SK-N-SH treated with all-trans-retinoic acid at 6 μM for 48 hours (cell line): ENCODE data around the gene RFC5.

Experiments used
- ARNTL ChIP-seq: fragments of 450-650 bp; formaldehyde crosslinking; IDR thresholded peaks from 2 replicates; pipeline ENCODE4 v1.5.0; 2020; ENCODE audit warnings: low read depth, mild to moderate bottlenecking, moderate library complexity, borderline replicate concordance
- CREB5 ChIP-seq: fragments of 250-450 bp; sonication (Bioruptor Pico); IDR thresholded peaks from 2 replicates; pipeline ENCODE4 v1.5.1; 2020; ENCODE audit warnings: low read depth, mild to moderate bottlenecking, moderate library complexity
- CSDC2 ChIP-seq: fragments of 250-450 bp; sonication (Bioruptor Pico); IDR thresholded peaks from 2 replicates; pipeline ENCODE4 v1.5.0; 2020; ENCODE audit warnings: mild to moderate bottlenecking, moderate library complexity
- CSRNP3 ChIP-seq: fragments of 250-450 bp; sonication (Bioruptor Pico); IDR thresholded peaks from 2 replicates; pipeline ENCODE4 v1.5.1; 2021; ENCODE audit warnings: mild to moderate bottlenecking, moderate library complexity
- ISL1 ChIP-seq: fragments of 250-450 bp; sonication (Bioruptor Pico); IDR thresholded peaks from 2 replicates; pipeline ENCODE4 v2.1.2; 2022; ENCODE audit warnings: mild to moderate bottlenecking, moderate library complexity
- PATZ1 ChIP-seq: fragments of 250-450 bp; sonication (Bioruptor Pico); IDR thresholded peaks from 2 replicates; pipeline ENCODE4 v1.8.0; 2020; ENCODE audit warnings: mild to moderate bottlenecking, moderate library complexity, borderline replicate concordance
- POU6F1 ChIP-seq: fragments of 250-450 bp; sonication (Bioruptor Pico); IDR thresholded peaks from 2 replicates; pipeline ENCODE4 v1.8.0; 2021; ENCODE audit warnings: low read depth, mild to moderate bottlenecking, moderate library complexity, borderline replicate concordance
- RARB ChIP-seq: fragments of 250-450 bp; sonication (Bioruptor Pico); IDR thresholded peaks from 2 replicates; pipeline ENCODE4 v1.8.0; 2021; ENCODE audit warnings: mild to moderate bottlenecking, moderate library complexity
- SNAI2 ChIP-seq: fragments of 250-450 bp; sonication (Bioruptor Pico); IDR thresholded peaks from 2 replicates; pipeline ENCODE4 v1.5.0; 2020; ENCODE audit warnings: mild to moderate bottlenecking, moderate library complexity
- TCF4 ChIP-seq: fragments of 250-450 bp; sonication (Bioruptor Pico); IDR thresholded peaks from 2 replicates; pipeline ENCODE4 v1.8.0; 2021; ENCODE audit warnings: mild to moderate bottlenecking, moderate library complexity, borderline replicate concordance
- ZFP30 ChIP-seq: fragments of 450-650 bp; formaldehyde crosslinking; IDR thresholded peaks from 2 replicates; pipeline ENCODE4 v1.5.0; 2022; ENCODE audit warnings: mild to moderate bottlenecking, moderate library complexity
- ZNF70 ChIP-seq: fragments of 450-650 bp; formaldehyde crosslinking; IDR thresholded peaks from 2 replicates; pipeline ENCODE4 v1.5.0; 2020; ENCODE audit warnings: mild to moderate bottlenecking, moderate library complexity
- ZNF8 ChIP-seq: fragments of 450-650 bp; formaldehyde crosslinking; IDR thresholded peaks from 2 replicates; pipeline ENCODE4 v1.5.0; 2020; ENCODE audit warnings: mild to moderate bottlenecking, moderate library complexity

- TF ChIP-seq RARB (CRISPR knock-in tag) (no peak), SNAI2 (CRISPR knock-in tag) (no peak), ZNF8 (no peak), ZNF70 (CRISPR knock-in tag) (no peak), ARNTL (CRISPR knock-in tag) (no peak), CSDC2 (CRISPR knock-in tag) (no peak), ZFP30 (CRISPR knock-in tag) (no peak), PATZ1 (CRISPR knock-in tag) (no peak), CREB5 (no peak), CSRNP3 (no peak), POU6F1 (CRISPR knock-in tag) (no peak), TCF4 (CRISPR knock-in tag) (no peak), ISL1 (CRISPR knock-in tag) (no peak)
Measured at GRCh38 chr12:117980616-117981015, 35.9 kb upstream of the RFC5 start.
